A549 (cell line): ENCODE data around the gene COL28A1. TPM values are rescaled to one million over a fixed set of nuclear protein-coding genes. Genes with fewer than 3 reads are reported as not detected.

Experiments used
- ATAC-seq, 2 experiments: fragments of 200-7000 bp in 1 of 2; fragments of >200 bp in 1 of 2; cut with Nextera tagmentation in 1 of 2; cut with Tn5 transposase in 1 of 2; 3 replicates each; pipeline versions ENCODE4 v1.8.0 to v1.9.1; 2018 to 2020; ENCODE audit warnings: mild to moderate bottlenecking in 1 of 2, moderate library complexity in 1 of 2
- CTCF ChIA-PET: fragments of 300-600 bp; sonication (Branson Sonifier 250); formaldehyde crosslinking; extraction: SDS; loops from one replicate; lab custom pipeline; 2021; ENCODE audit warnings: antibody characterized with exemption, inconsistent platforms; lab: Yijun Ruan, JAX
- POLR2A ChIA-PET: fragments of 350-600 bp; formaldehyde crosslinking; extraction: SDS; loops from one replicate; lab custom pipeline; 2021; ENCODE audit warnings: antibody characterized with exemption, inconsistent platforms; lab: Yijun Ruan, JAX
- DNase-seq, 2 experiments: peaks; one replicate each; pipeline versions ENCODE4 v3.0.0 to v3.0.0-alpha.2; 2011 to 2016; ENCODE audit warnings: low read depth in 1 of 2, low spot score in 1 of 2
- FAIRE-seq: peaks from 2 replicates; lab custom pipeline; 2011; peaks lifted over from hg19 to GRCh38; lab: Jason Lieb, UNC
- H3K27ac ChIP-seq, 2 experiments: fragments of >200 bp; sonication (Bioruptor Twin); formaldehyde crosslinking; 3 replicates each; pipeline ENCODE4 v1.5.1; 2016 to 2017
- H3K4me1 ChIP-seq: fragments of >200 bp; sonication (Bioruptor Twin); formaldehyde crosslinking; 3 replicates; pipeline ENCODE4 v1.6.1; 2016
- H3K4me2 ChIP-seq: fragments of >200 bp; sonication (Bioruptor Twin); formaldehyde crosslinking; 3 replicates; pipeline ENCODE4 v1.6.1; 2016
- H3K4me3 ChIP-seq: fragments of >200 bp; sonication (Bioruptor Twin); formaldehyde crosslinking; 3 replicates; pipeline ENCODE4 v1.5.1; 2016
- H3K9me3 ChIP-seq: fragments of >200 bp; sonication (Bioruptor Twin); formaldehyde crosslinking; 3 replicates; pipeline ENCODE4 v1.6.1; 2016
- BCL3 ChIP-seq: fragments of >200 bp; sonication (Bioruptor Twin); formaldehyde crosslinking; IDR thresholded peaks from 3 replicates; pipeline ENCODE4 v1.6.1; 2016
- CBX2 ChIP-seq: fragments of 200-600 bp; sonication (generic); IDR thresholded peaks from 2 replicates; pipeline ENCODE4 v1.6.1; 2016; ENCODE audit warnings: low read depth, mild to moderate bottlenecking, borderline replicate concordance
- CEBPB ChIP-seq, 2 experiments: fragments of >200 bp in 1 of 2; sonication (Bioruptor Twin) in 1 of 2; formaldehyde crosslinking in 1 of 2; IDR thresholded peaks; 2 replicates each; pipeline ENCODE4 v1.6.1; 2012 to 2016
- EHF ChIP-seq: fragments of 250-450 bp; sonication (Bioruptor Pico); IDR thresholded peaks from 2 replicates; pipeline ENCODE4 v1.5.0; 2020; ENCODE audit warnings: mild to moderate bottlenecking
- EHMT2 ChIP-seq: fragments of 200-600 bp; sonication (generic); IDR thresholded peaks from 2 replicates; pipeline ENCODE4 v1.6.1; 2016; ENCODE audit warnings: antibody characterized with exemption, low read depth, mild to moderate bottlenecking, moderate library complexity
- FOXS1 ChIP-seq: fragments of 250-450 bp; sonication (Bioruptor Pico); IDR thresholded peaks from 2 replicates; pipeline ENCODE4 v1.5.0; 2020; ENCODE audit warnings: mild to moderate bottlenecking, moderate library complexity
- HDAC2 ChIP-seq: fragments of 200-600 bp; sonication (generic); IDR thresholded peaks from 2 replicates; pipeline ENCODE4 v1.6.1; 2016
- HEYL ChIP-seq: fragments of 250-450 bp; sonication (Bioruptor Pico); IDR thresholded peaks from 2 replicates; pipeline ENCODE4 v1.8.0; 2021; ENCODE audit warnings: mild to moderate bottlenecking, moderate library complexity
- HOXA7 ChIP-seq: fragments of 250-450 bp; sonication (Bioruptor Pico); IDR thresholded peaks from 2 replicates; pipeline ENCODE4 v1.5.0; 2020; ENCODE audit warnings: mild to moderate bottlenecking, moderate library complexity
- HOXB5 ChIP-seq: fragments of 250-450 bp; sonication (Bioruptor Pico); IDR thresholded peaks from 2 replicates; pipeline ENCODE4 v1.5.0; 2020; ENCODE audit warnings: mild to moderate bottlenecking, moderate library complexity
- JUNB ChIP-seq: fragments of >200 bp; sonication (Bioruptor Twin); formaldehyde crosslinking; IDR thresholded peaks from 2 replicates; pipeline ENCODE4 v1.6.1; 2016
- KDM1A ChIP-seq: fragments of 200-600 bp; sonication (generic); IDR thresholded peaks from 2 replicates; pipeline ENCODE4 v1.6.1; 2016; ENCODE audit warnings: low read depth, mild to moderate bottlenecking
- MAFK ChIP-seq: fragments of 450-650 bp; IDR thresholded peaks from 2 replicates; pipeline ENCODE4 v1.6.1; 2014; ENCODE audit not compliant: partially characterized antibody
- POLR2A ChIP-seq: IDR thresholded peaks from 2 replicates; pipeline ENCODE4 v1.6.1; 2012; ENCODE audit warnings: mild to moderate bottlenecking, low read length
- POLR2AphosphoS2 ChIP-seq: conservative IDR thresholded peaks from 2 replicates; pipeline ENCODE4 v1.6.1; 2012; ENCODE audit warnings: low read length, improper control_type of control experiment, inconsistent platforms
- RAD21 ChIP-seq, 2 experiments: fragments of >200 bp in 1 of 2; sonication (Bioruptor Twin) in 1 of 2; formaldehyde crosslinking in 1 of 2; IDR thresholded peaks in 1 of 2; conservative IDR thresholded peaks in 1 of 2; 2 replicates in 1 of 2; 3 replicates in 1 of 2; pipeline ENCODE4 v1.6.1; 2012 to 2018; ENCODE audit warnings: inconsistent platforms in 1 of 2
- RARB ChIP-seq: fragments of 250-450 bp; sonication (Bioruptor Pico); IDR thresholded peaks from 2 replicates; pipeline ENCODE4 v1.8.0; 2021; ENCODE audit warnings: mild to moderate bottlenecking, moderate library complexity
- RCOR1 ChIP-seq: fragments of 150-350 bp; IDR thresholded peaks from 2 replicates; pipeline ENCODE4 v1.6.1; 2014; ENCODE audit warnings: antibody characterized with exemption, low read length, low read depth
- RFX5 ChIP-seq: fragments of 450-650 bp; IDR thresholded peaks from 2 replicates; pipeline ENCODE4 v1.7.1; 2014; ENCODE audit warnings: antibody characterized with exemption, mild to moderate bottlenecking, moderate library complexity
- TFCP2L1 ChIP-seq: fragments of 250-450 bp; sonication (Bioruptor Pico); IDR thresholded peaks from 2 replicates; pipeline ENCODE4 v1.5.0; 2021; ENCODE audit warnings: mild to moderate bottlenecking
- ZSCAN20 ChIP-seq: fragments of 250-450 bp; sonication (Bioruptor Pico); IDR thresholded peaks from 2 replicates; pipeline ENCODE4 v1.8.0; 2022; ENCODE audit warnings: mild to moderate bottlenecking, moderate library complexity
- WGBS: methylation state at CpG from one replicate; pipeline ENCODE4 v1.1.6; 2017; ENCODE audit errors: missing lambda C conversion rate; 5-methylcytosine and 5-hydroxymethylcytosine counted together
- polyA plus RNA-seq, 4 experiments: library from polyadenylated mRNA; depleted of rRNA in 3 of 4; stranded (reverse); fragments of >200 nt; fragmentation: RNase III in 1 of 4; extraction: RNeasy Plus Mini Kit Qiagen cat#74134 plus additional on column Dnase treatment in 1 of 4; gene quantifications; 2 replicates in 3 of 4; 3 replicates in 1 of 4; pipeline ENCODE4 v1.2.3, GENCODE V29; 2011 to 2017
- TF ChIP-seq, protein P1 (sequence below): fragments of 200-600 bp; sonication (generic); IDR thresholded peaks from 2 replicates; pipeline ENCODE4 v1.6.1; 2016; ENCODE audit warnings: antibody characterized with exemption, mild to moderate bottlenecking, moderate library complexity
- TF ChIP-seq, protein P2 (sequence below): fragments of 250-450 bp; sonication (Bioruptor Pico); IDR thresholded peaks from 2 replicates; pipeline ENCODE4 v1.5.0; 2020; ENCODE audit warnings: low read depth, mild to moderate bottlenecking, moderate library complexity
- TF ChIP-seq, protein P3 (sequence below): fragments of >200 bp; sonication (Bioruptor Twin); formaldehyde crosslinking; IDR thresholded peaks from 2 replicates; pipeline ENCODE4 v1.6.1; 2016
- TF ChIP-seq, protein P4 (sequence below): IDR thresholded peaks from 2 replicates; pipeline ENCODE4 v1.6.1; 2012

The COL28A1 gene
- polyA plus RNA-seq, 2 of the 4 experiments (the other 2 are of a cell fraction) = 0.08 to 0.17 TPM

- Histone ChIP-seq H3K27ac (no peak overlapping the region), H3K9me3 (no peaks in the 10 kb centered on the region), H3K4me3 (no peak overlapping the region), H3K4me1 (no peaks in the 10 kb centered on the region), H3K4me2 (no peak overlapping the region)
- TF ChIP-seq MAFK = peak; percentile 84
- no peak for TF ChIP-seq BCL3
- ChIA-PET CTCF (interaction anchor here (1.2 kb wide), 1 partner anchor 16 kb away, joined by 3 read pairs; no protein-coding TSS in a partner anchor), POLR2A (no interaction called here)
- FAIRE-seq (no peak), ATAC-seq (no peak), DNase-seq (no peak)
- 33% methylated on average over 2 of the region's 2 CpGs for WGBS
Observed at GRCh38 chr7:7312323-7312722, 223.3 kb downstream of the COL28A1 start.

DNA sequence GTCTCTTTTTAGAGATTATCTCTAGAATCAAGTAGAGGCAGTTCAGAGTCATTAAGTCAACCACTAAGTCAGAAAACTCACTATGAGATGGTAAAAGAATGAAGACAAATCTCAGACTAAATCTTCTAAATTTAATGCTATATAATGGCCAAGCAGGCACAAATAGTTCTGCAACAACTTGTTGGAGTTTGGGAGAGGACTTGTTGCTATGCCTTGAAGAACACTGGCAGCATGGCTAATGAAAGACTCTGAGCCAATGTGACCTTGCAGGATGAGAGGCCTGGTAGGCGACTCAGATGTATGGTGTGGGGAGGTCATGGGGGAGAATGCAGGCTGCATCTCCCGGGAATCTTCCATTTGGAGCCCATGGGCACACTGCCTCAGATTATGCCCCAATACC, 224.7 kb downstream of the COL28A1 start:
- H3K9me3 ChIP-seq = no peaks in the 10 kb centered on the region
- no peak for ATAC-seq
- WGBS = 6% methylated on average over 2 of the region's 2 CpGs
- H3K4me3 ChIP-seq = no peak overlapping the region
- H3K4me1 ChIP-seq = no peaks in the 10 kb centered on the region
- no peak for FAIRE-seq
- no peak overlapping the region for H3K27ac ChIP-seq
- CTCF ChIA-PET = no interaction called here
- no peak for DNase-seq
- H3K4me2 ChIP-seq = no peak overlapping the region
- no peak for TF ChIP-seq EHMT2
- TF ChIP-seq CBX2 = no peak
- TF ChIP-seq, protein P1, sequence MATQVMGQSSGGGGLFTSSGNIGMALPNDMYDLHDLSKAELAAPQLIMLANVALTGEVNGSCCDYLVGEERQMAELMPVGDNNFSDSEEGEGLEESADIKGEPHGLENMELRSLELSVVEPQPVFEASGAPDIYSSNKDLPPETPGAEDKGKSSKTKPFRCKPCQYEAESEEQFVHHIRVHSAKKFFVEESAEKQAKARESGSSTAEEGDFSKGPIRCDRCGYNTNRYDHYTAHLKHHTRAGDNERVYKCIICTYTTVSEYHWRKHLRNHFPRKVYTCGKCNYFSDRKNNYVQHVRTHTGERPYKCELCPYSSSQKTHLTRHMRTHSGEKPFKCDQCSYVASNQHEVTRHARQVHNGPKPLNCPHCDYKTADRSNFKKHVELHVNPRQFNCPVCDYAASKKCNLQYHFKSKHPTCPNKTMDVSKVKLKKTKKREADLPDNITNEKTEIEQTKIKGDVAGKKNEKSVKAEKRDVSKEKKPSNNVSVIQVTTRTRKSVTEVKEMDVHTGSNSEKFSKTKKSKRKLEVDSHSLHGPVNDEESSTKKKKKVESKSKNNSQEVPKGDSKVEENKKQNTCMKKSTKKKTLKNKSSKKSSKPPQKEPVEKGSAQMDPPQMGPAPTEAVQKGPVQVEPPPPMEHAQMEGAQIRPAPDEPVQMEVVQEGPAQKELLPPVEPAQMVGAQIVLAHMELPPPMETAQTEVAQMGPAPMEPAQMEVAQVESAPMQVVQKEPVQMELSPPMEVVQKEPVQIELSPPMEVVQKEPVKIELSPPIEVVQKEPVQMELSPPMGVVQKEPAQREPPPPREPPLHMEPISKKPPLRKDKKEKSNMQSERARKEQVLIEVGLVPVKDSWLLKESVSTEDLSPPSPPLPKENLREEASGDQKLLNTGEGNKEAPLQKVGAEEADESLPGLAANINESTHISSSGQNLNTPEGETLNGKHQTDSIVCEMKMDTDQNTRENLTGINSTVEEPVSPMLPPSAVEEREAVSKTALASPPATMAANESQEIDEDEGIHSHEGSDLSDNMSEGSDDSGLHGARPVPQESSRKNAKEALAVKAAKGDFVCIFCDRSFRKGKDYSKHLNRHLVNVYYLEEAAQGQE = no peak
- no peak for TF ChIP-seq RCOR1
- TF ChIP-seq JUNB = no peak
- TF ChIP-seq, protein P2, sequence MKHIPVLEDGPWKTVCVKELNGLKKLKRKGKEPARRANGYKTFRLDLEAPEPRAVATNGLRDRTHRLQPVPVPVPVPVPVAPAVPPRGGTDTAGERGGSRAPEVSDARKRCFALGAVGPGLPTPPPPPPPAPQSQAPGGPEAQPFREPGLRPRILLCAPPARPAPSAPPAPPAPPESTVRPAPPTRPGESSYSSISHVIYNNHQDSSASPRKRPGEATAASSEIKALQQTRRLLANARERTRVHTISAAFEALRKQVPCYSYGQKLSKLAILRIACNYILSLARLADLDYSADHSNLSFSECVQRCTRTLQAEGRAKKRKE (CRISPR knock-in tag) = no peak
- POLR2A ChIA-PET = no interaction called here

DNA sequence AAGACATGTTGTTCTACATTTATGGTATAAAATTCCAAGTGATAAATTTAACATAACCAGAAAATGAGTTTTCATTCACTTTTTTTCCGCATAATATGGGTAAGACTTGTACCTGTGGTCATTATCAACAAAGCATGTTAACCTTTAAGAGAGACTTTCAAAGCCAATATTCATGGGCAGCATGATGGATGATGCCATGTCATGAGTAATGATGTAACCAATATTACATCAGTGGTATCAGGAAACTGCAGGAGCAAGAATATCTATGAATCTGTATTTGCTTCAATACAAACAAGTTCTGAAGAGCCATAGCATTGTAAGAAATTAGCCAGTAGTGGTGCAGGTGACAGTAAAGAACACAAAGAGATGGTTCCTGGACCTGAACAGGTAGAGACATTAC, 226.5 kb downstream of the COL28A1 start:
- ATAC-seq = no peak

More for the DNA sequence above, 226.5 kb downstream of the COL28A1 start:
- WGBS = 65% methylated on average over 1 of the region's 1 CpG
- ChIA-PET POLR2A (no interaction called here), CTCF (interaction anchor here (0.5 kb wide), 1 partner anchor 997 kb away, joined by 3 read pairs; no protein-coding TSS in a partner anchor)
- TF ChIP-seq, protein P3, sequence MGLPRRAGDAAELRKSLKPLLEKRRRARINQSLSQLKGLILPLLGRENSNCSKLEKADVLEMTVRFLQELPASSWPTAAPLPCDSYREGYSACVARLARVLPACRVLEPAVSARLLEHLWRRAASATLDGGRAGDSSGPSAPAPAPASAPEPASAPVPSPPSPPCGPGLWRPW = no peak
- TF ChIP-seq HOXA7 (CRISPR knock-in tag) (no peak), RFX5 (no peak), POLR2A (no peak), HEYL (CRISPR knock-in tag) (no peak), BCL3 (no peak), ZSCAN20 (no peak), HDAC2 (no peak), POLR2AphosphoS2 (no peak), RARB (no peak), FOXS1 (no peak), EHF (no peak), HOXB5 (CRISPR knock-in tag) (no peak), CEBPB (IDR thresholded peaks at IDR 0.05) (no peak), RAD21 (conservative IDR thresholded peaks at IDR 0.05 in 1 of 2, IDR thresholded peaks at IDR 0.05 in 1 of 2) (no peak), KDM1A (no peak), TFCP2L1 (CRISPR knock-in tag) (no peak)
- TF ChIP-seq, protein P4, sequence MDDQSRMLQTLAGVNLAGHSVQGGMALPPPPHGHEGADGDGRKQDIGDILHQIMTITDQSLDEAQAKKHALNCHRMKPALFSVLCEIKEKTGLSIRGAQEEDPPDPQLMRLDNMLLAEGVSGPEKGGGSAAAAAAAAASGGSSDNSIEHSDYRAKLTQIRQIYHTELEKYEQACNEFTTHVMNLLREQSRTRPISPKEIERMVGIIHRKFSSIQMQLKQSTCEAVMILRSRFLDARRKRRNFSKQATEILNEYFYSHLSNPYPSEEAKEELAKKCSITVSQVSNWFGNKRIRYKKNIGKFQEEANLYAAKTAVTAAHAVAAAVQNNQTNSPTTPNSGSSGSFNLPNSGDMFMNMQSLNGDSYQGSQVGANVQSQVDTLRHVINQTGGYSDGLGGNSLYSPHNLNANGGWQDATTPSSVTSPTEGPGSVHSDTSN = no peak
- no peaks in the 10 kb centered on the region for H3K9me3 ChIP-seq
- no peak overlapping the region for H3K4me3 ChIP-seq
- DNase-seq (no peak), FAIRE-seq (no peak)
- no peak overlapping the region for H3K4me2 ChIP-seq
- H3K4me1 ChIP-seq = no peaks in the 10 kb centered on the region
- no peak overlapping the region for H3K27ac ChIP-seq
